GM04503 (cell line): ENCODE measurements around the gene CORO2B.

Experiments used
- DNase-seq: peaks from one replicate; pipeline ENCODE4 v3.0.0-alpha.2; 2012; ENCODE audit warnings: low read depth

Gene CORO2B

DNA sequence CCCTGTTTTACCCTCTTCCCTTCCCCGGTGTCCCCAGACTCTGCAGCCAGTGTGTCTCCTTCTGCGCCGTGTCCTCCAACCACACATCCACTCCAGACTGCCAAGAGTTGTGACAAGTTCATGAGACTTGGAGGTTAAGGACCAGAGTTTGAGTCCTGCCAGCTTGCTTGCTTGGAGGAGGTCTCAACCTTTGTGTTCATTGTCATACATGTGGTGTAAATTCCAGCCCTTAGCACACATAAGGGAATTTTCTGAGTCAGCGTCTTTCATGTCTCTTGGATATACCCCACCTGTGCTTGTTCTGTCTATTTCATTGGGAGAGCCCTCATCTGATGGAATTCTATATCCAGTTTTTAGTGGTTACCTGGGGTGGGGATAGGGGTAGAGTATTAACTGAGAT is 13.3 kb downstream of the CORO2B start:
- DNase-seq: no peak

DNA sequence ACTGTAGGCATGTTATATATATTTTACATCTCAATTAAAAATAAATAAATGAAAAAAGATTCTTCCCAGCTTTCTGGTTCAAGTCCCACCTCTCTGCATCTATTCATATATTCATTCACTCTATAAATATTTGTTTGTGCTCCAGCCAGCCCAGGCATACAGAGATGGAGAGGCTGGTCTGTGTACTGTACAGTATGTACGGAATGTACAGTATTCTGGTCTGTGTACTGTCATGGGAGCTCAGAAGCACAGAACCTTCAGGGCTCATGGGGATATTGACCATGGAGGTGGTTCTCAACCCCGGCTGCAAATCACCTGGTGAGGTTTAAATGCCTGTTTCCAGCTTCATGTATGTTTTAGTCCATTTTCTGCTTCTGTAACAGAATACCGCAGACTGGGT is 13.8 kb downstream of the CORO2B start:
- no peak for DNase-seq

DNA sequence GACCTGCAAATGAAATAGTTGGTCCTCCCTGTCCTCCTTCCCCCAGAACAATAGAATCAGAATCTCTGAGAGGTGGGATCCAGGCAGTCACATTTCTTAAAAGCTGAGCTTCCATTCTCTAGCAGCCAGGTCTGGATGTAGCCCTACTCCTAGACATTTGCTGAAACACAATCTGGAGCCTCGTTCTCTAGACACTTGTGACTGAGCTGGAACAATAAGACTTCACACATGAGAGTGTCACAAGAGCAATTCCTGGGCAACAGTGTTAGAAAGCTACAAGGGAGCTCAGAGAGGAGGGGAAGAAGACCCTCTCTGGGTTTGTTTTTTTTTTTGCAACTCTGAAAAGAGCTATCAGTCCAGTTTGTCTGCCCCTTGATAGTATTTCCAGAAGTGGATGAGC is 14.5 kb downstream of the CORO2B start:
- no peak for DNase-seq

DNA sequence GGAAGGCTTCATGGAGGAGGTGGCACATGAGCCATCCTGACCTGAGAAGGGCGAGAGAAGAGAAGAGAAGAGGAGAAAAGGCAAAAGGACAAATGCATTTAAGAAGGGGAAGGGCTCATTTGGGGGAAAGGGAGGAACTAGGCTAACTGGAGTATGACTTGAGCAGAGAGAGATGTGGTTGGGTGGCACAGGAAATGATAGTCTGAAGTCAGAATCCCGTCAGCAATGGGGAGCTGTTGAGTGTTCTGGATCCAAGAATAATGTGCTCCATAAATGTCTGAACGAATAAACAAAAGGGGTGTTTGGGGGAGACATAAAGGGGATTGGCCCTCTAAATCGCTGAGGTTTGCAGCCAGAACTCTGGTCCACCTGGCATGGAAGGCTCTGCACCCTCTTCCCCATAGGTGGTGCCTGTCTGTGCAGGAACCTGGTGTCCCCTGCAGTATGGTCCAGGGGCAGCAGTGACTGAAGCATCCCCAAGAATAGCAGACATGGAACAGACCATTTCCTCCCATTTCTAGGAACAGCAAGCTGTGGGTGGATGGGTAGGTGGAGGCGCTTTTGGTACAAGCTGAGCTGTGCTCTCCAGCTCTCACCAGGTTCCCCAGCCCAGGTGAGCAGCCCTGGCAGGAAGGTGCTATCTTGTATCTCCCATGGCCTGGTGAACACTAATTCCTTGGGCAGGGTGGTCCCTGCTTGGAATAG is 15.2 kb downstream of the CORO2B start:
- DNase-seq: no peak

DNA sequence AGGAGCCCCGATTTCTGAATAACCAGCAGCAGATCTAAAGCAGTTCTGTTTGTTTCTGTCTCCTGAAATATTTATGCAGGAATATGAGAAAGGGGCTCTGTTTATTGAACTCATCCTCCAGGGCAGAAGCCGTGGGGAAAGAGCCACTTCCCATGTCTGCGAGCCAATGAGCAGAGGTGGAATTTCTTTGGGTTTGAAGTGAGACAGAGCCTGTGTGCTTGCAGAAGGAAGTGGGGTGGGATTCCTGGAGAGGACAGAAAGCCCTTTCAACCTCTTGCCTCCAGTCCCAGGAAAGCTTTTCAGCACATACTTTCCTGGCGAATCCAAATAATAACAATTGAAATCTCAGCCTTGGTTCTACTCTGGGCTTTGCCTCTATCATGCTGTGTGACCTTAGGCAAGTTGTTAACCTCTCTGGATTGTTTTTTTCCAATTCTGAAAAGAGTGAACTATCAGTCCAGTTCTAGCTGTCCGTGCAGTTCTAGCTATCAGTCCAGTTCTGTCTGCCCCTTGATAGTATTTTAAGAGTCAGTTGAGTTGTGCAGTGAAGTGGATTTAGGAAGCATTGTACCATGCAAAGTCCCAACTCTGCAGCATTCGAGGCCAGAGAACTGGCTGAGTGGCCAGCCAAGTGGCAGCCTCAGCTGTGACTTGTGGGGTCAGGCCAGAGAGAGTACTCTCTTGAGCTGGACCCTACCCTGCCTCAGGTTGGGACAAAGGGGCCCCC is 15.9 kb downstream of the CORO2B start:
- DNase-seq: no peak

DNA sequence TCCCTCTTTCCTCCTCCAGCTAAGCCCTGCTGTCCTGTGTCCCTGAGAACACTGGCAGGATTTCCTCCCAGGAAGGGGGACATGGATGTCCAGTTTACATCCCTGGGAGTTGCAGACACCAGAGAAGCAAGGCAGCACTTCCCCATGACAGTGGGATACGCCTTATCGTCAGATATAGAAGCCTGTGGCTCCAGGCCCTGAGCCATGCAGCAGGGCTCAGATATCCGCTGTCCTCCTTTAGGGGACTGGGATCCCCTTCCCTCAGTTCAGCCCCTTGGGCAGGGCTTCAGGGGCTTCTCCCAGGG is 16.4 kb downstream of the CORO2B start:
- no peak for DNase-seq

DNA sequence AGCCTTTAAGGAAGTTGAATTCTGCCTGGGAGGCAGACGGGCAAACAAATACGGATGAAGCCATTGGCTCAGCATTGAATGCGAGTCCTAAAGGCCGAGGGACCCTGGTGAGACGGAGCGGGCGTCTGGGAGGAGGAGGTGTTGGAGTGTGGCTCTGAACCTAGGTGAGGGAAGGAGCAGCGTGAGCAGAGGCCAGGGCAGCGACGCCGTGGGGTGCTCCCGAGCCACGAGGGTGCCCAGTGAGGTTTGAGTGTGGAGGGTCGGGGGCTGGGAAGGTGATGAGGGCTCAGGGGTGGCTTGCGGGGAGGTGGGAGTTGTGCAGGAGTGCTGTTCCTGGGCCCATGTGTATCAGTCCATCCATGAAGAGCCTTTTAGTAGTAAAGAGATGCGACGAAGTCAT is 17.0 kb downstream of the CORO2B start:
- DNase-seq: no peak

DNA sequence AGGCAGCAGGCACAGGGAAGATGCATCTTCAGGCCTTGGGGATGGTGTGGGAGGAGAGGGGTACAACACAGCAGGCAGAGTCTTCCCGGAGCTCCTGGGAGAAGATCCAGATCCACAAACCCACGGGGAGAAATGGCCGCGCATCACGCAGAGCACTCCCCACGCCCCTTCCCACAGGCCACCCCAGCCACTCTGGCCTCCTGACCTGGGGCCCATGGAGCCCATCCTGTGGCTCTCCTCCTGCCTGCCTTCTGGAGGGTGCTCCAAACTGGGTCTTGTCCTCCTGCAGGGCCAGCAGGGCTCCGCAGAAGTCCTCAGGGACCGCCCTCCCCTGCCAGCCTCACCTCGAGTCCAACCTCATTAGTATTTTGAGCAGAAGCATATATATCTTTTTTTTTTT is 17.9 kb downstream of the CORO2B start:
- DNase-seq: no peak

DNA sequence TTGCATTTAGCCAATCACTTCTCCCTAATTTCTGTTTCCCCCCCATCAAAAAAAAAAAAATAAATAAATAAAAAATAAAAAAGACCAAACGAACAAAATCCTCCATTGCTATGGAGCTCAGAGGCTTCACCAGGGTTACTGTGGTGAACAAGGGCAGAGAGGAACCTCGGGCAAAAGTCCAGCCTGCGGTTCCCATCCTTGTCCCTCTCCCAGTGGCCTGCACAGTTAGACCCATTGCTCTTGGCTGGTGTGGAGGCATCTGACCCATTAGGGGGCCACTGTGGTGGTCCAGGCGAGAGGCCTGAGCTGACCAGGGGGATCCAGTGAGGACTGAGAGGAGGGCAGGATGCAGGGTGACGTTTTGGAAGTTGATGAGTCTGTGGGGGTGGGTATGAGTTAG is 18.8 kb downstream of the CORO2B start:
- no peak for DNase-seq

DNA sequence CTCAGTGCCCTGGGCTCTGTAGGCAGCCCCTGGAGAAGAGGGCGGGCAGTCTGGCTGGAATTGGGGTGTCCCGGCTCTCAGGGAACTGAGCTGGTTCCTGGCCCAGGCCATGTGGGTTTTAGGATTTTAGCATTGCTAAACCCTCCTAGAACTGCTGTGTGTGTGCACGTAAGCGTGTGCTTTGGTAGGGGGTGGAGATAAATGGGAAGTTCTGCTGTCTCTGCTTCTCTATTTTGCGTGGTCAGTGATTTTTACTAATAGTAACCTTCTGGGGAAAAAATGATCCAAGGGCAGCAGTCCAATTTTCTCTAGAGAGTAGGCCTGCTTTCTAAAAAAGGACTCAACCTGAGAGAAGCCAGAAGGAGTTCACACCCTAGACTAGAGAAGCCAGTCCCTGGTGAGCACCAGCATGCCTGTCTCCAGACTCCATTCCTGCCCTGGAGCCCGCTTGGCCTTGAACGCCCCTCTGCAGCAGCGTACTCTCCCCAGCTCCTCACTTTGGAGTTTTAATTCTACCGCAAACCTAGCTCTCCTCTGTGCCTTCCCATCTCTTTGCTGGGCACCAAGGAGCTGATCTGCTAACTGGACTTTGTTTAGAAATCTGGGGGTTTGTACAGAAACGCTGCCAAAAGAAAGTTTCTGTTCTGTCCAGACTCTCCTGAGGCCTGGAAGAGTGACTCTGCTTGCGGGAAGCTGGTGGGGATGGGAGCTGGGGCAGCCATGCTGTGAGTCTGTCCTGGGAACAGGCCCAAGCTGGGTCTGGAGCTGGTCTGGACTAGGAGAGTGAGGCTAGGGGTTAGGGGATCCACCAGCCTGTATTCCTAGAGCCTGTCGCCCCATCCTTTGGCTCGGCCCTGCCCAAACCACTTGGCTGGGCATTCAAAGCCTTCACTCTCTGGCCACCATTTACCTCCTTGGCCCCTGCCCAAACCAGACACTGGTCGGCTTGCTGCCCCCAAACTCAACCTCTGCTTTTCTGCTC is 19.7 kb downstream of the CORO2B start:
- no peak for DNase-seq

DNA sequence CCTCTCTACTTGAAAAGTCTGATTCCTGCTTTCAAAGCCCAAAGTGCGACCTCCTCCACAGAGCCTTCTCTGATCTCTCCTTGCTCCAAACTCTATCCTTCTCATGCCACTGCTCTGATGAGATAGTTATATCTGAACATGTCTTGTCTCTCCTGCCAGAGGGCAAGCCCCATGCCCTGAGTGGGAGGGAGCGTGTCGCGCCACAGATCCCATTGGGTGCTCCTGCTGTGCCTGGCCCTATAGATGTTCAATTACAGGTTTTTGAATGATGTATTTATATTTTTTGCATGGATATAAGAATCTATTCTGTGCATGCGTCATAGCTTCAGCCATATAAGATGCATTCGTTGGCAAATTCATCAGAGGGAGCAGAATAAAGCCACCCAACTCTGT is 20.4 kb downstream of the CORO2B start:
- no peak for DNase-seq

DNA sequence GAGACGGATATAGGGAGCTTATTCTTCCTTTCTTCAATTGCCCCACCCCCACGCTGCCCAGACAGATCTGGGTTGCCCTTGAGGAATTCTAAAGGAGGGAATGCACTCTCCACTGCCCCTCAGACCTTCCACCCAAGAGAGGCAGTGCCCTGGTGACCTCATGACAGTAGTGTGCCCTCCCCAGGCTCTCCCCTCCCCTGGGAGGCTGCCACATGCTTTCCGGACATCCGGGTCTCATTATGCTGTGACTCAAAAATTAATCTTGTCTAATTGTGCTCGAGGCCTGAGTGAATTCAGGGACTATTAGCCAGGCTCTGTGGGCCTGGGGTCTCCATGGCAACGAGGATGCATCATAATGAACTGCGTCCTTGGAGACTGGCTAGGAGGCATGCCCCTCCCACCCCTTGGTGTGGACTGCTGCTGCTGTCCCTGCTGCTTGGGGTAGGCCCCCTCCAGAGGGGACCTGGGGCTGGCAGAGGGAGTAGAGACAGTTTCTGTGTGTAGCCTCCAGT is 20.8 kb downstream of the CORO2B start:
- peak; percentile 53 for DNase-seq

DNA sequence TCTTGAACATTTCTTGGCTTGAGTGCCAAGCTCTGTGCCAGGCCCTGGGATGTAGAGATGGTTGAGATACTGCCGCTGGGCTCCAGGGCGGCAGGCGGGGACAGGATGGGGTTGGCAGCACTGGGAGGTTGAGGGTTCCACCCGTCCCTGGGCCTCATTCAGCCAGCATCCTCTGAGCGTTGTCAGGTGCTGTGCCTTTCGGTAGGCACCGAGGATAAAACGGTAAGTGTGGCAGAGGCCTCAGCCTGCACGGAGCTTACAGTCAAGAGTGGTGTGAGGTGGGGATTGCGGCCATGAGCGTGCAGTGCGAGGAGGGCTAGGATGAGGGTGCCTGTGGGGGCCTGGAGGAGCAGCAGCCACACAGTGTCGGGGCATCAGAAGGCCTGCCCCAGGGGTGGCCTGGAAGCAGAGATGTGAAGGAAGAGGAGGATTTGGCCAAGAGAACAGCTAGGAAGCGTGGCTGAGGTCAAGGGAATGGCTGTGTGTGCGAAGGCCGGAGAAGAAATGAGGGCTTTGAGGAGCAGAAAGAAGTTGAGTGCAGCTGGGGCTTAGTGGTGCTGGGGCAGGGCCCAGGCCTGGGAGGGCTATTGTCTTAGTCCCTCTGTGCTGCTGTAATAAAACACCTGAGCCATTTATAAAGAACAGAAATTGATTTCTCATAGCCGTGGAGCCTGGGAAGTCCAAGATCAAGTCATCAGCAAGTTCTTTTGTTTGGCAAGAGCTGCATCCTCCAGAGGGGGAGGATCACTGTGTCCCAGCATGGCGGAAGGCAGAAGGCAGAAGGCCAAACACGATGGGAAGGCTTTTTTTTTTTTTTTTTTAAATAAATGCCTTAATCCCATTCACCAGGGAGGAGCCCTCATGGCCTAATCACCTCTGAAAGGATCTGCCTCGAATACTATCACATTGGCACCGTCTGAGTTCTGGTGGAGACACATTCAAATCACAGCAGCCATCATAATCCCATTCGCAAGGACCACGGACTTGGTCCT is 22.7 kb downstream of the CORO2B start:
- no peak for DNase-seq

DNA sequence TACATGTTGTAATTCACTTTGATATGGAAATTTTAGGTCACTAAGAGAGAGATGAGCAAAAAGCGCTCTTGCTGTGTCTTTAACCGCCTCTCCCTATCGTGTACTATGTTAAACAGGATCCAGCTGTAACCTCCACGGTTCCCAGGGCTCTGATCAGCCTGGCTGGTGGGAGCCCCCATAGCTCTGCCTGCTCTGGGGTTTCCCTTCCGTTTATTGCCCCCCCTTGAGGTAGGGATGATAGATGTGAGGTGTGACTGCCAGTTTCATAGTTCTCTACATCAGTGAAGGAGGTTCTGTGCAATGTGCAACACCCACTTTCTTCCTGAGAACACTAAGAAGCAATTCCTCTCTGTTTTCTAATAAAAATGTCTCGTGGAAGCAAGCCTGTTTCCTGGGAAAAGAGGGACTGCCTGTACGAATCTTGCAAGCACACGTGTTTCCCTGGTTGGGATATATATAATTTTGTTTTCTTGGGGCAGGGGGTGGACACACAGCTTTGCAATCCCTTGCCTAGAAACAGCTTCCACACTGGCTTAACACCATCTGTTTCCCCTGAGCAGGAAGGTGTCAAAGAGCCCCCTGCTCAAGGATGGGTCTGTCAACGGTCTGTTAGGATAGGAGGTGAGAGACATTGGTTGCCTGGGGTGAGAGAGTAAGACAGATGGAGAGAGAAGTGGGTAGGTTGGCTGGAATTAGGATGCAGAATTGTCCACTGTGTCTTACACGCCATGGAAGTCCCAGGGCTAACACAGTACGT is 23.8 kb downstream of the CORO2B start:
- DNase-seq: no peak

DNA sequence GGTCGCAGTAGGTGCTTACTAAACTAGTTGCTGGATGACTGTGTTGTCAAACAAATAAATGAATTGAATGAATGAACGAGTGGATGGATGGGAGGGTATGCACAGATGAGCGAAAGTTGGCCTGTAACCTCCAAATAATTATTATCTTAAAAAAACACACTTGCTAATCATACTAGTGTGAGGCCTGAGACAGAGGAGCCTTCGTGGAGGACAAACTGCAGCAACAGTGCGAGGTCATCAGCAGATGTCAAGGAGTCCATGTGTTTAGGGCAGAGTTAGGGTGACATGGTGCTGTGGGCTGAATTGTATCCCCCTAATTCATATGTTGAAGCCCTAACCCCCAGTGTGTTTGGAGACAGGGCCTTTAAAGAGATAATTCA is 24.4 kb downstream of the CORO2B start:
- DNase-seq: no peak

DNA sequence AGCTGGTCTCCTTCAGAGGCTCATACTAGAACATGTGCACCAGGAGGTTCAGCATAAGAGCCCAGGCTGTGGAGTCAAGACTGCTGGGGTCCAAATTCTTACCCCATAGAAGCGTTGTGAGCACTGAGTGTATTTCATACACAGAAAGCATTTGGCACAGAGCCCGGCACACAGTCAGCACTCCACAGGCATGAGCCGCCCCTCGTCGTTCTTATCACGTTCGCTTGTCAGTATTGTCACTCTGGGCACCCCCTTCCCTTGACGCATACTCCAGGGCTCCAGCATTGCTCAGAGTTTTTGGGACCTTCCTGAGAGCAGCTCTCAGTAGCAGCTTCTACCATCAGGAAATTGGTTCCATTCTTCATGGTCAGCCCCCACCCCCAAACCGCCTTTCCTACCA is 25.2 kb downstream of the CORO2B start:
- DNase-seq: no peak

DNA sequence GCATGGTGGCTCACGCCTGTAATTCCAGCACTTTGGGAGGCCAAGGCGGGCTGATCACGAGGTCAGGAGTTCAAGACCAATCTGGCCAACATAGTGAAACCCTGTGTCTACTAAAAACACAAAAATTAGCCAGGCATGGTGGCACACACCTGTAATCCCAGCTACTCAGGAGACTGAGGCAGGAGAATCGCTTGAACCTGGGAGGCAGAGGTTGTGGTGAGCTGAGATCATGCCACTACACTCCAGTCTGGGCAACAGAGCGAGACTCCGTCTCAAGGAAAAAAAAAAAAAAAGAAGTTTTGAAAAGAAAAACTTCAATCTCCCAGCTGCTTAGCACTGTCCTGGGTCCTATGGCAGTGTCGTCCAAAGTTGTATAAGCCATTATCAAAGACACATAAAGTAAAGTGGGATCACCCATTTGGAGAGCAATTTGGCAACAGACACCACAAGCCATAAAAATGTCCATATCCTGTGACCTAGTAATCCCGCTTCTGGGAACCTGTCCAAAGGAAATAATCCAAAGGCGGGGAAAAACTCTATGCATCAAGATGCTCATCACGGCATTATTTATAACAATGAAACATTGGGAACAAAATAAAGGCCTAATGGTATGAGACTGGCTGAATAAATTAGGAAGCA is 26.2 kb downstream of the CORO2B start:
- peak; percentile 54 for DNase-seq

DNA sequence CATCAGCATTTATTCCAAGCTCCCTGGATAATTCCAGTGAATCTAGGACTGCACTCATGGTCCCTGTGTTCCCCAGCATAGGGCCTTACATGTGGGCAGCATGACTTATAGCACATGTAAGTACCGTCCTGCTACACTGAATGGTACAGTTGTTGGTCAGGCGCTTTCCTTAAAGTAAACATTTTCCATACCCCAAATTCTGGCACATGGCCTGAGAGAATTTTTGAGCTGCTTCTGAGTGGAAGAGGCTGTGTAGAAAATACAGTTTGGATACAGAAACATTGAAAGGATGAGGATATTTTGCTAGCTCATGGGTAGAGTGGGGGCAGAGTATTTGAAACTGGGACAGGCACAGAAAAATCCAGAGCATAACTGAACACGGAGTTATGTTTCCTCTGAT is 27.6 kb downstream of the CORO2B start:
- no peak for DNase-seq

DNA sequence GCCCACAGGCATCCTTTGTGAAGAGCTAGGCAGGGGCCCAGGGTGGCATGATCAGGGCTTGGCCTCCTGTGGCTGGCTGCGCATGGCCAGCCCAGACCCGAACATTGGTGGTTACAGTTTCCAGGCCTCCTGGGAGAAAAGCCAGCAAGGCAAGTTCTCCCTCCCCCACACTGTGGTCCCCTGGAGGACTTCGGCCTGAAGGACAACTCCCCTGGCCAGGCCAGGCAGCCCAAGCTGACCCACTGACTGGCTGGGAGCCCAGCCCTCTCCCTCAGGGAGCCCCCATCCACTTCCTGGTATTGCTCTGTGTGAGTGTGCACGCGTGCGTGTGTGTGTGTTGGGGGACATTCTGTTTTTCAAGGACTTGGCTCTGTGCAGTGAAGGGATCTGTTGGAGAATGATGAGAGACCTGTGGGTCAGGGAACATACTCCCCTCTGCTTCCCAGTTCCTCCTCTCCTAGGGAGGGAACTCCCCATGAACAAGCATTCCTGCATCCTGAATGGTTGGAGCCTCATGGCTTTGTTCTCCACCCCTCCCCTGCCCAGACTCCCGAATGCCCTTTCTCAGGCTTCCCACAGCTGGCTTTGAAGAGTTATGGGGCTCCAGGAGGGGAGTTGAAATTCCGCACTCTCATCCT is 29.5 kb downstream of the CORO2B start:
- DNase-seq: no peak

DNA sequence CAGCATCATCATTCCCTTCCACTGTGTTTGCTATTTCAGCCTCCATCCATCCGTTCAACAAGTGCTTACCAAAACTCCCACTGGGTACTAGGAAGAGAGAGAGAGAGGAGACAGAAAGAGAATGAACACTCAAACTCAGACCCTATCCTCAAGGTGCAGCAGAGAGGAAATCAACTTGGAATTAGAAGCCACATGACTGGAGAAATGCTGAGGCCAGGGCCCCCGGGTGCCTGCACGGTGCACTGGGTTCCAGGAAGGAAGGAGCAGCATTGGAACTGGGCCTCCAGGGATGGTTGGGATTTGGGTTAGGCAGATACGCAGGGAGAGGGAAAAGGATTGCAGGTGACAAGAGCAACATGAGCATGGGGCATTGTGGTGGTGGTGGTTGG is 30.0 kb downstream of the CORO2B start:
- DNase-seq: no peak
